Measurements from ENCODE around the gene TMPRSS11E. TPM values are rescaled to one million over a fixed set of nuclear protein-coding genes. Genes with fewer than 3 reads are reported as not detected.
A peak's percentile ranks its signal among the peaks of the same experiment; 100 is the strongest.
"Not testable (repeated sequence)": the region's sequence is repeated elsewhere in the genome, so short reads cannot be mapped to it uniquely, and the experiment has no call there.

Gene TMPRSS11E
- total RNA-seq, 2 experiments from 2014 or later: 0.19 TPM; not detected in 1

DNA sequence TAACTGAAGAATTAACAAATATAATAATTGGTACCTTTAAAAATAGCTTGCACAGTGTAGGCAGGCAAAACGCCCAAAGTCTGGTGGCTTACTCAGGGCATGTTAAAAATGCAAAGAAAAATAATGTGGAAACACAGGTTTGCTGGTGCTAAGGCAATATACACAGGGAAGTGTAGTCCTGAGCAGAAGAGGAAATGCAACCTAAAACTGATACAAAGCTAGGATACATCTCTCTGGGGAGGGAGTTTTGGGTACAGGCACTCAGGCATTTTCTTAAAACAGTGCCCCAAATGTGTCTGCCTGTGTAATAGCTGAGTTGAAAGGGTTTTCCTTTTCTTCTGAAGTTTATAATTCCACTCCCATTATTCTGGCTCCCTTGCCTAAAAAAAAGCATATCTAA is 47.4 kb downstream of the TMPRSS11E start:
- Mint-ChIP-seq H3K4me1 (peaks cover 9% of the 10 kb centered on the region), H3K27ac (no peak overlapping the region), H3K9me3 (no peaks in the 10 kb centered on the region), H3K27me3 (no peaks in the 10 kb centered on the region), H3K4me3 (no peak overlapping the region), H3K36me3 (no peaks in the 10 kb centered on the region)
- DNase-seq: no peak

DNA sequence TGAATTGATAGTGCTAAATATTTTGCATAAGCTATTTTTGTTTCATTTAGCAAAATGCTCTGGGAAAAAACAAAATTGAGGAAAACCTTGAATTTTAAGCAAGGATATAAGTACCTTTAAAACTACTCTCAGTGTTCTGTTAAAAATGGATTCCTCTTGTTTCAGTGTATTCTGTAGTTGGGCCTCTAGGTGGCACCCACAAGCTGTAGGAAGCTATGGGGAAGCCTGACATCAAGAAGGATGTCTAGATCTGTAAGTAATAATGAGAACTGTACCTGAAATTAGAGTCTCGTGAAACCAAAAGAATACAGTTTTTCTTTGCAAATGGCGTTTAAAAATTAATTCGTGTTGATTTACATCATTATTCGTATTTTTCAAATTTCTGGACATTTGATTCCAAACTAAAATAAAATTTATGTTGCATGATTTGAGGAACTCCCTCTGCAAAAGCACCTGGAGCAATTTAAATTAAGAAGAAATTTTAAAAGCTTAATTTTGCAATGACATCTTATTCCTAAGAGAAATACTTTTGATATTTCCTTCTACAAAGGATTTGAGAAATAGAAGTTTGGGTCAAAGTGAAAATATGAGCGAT is 51.2 kb downstream of the TMPRSS11E start:
- H3K4me1 Mint-ChIP-seq: peaks cover 9% of the 10 kb centered on the region
- H3K27me3 Mint-ChIP-seq: no peaks in the 10 kb centered on the region
- DNase-seq: peak; percentile 50
- H3K36me3 Mint-ChIP-seq: no peaks in the 10 kb centered on the region
- no peak overlapping the region for H3K27ac Mint-ChIP-seq
- no peaks in the 10 kb centered on the region for H3K9me3 Mint-ChIP-seq
- H3K4me3 Mint-ChIP-seq: no peak overlapping the region

DNA sequence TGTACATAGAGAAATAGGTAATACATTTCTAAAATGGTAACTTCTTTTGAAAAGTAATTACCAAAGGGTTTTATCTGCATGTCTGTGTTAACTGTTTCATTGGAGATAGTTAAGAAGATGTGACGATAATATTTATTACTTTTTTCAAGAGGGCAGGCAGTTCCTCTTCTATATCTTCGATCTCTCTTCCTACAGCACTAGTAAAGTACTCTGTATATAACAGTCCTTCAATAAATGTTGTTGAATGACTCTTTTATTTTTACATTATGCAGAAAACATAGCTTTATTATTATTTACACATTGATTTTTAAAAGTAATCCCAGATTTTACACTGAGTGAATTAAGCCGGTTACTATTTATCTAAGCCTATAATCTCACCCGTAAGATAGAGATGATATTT is 51.8 kb downstream of the TMPRSS11E start:
- peaks cover 9% of the 10 kb centered on the region for H3K4me1 Mint-ChIP-seq
- peaks cover under 1% of the 10 kb centered on the region for H3K9me3 Mint-ChIP-seq
- H3K27ac Mint-ChIP-seq: no peak overlapping the region
- no peaks in the 10 kb centered on the region for H3K27me3 Mint-ChIP-seq
- DNase-seq: no peak
- H3K36me3 Mint-ChIP-seq: no peaks in the 10 kb centered on the region
- H3K4me3 Mint-ChIP-seq: no peak overlapping the region

DNA sequence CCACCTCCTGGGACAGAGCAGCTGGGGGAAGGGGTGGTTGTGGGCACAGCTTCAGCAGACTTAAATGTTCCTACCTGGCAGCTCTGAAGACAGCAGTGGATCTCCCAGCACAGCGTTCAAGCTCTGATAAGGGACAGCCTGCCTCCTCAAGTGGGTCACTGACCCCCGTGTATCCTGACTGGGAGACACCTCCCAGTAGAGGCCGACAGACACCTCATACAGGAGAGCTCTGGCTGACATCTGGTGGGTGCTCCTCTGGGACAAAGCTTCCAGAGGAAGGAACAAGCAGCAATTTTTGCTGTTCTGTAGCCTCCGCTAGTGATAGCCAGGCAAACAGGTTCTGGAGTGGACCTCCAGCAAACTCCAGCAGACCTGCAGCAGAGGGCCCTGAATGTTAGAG is 56.2 kb downstream of the TMPRSS11E start:
- H3K4me3 Mint-ChIP-seq, DNase-seq, H3K9me3 Mint-ChIP-seq, H3K27me3 Mint-ChIP-seq, H3K36me3 Mint-ChIP-seq, H3K4me1 Mint-ChIP-seq, H3K27ac Mint-ChIP-seq: not testable (repeated sequence)

DNA sequence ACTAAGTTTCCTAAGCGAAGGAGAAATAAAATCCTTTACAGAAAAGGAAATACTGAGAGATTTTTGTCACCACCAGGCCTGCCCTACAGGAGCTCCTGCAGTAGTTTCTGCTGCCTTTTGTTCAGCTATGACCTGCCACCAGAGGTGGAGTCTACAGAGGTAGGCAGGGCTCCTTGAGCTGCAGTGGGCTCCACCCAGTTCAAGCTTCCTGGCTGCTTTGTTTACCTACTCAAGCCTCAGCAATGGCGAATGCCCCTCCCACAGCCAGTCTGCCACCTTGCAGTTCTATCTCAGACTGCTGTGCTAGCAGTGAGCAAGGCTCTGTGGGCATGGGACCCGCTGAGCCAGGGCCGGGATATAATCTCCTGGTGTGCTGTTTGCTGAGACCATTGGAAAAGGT is 57.6 kb downstream of the TMPRSS11E start:
- H3K4me3 Mint-ChIP-seq, H3K36me3 Mint-ChIP-seq, DNase-seq, H3K4me1 Mint-ChIP-seq, H3K27ac Mint-ChIP-seq, H3K9me3 Mint-ChIP-seq, H3K27me3 Mint-ChIP-seq: not testable (repeated sequence)

DNA sequence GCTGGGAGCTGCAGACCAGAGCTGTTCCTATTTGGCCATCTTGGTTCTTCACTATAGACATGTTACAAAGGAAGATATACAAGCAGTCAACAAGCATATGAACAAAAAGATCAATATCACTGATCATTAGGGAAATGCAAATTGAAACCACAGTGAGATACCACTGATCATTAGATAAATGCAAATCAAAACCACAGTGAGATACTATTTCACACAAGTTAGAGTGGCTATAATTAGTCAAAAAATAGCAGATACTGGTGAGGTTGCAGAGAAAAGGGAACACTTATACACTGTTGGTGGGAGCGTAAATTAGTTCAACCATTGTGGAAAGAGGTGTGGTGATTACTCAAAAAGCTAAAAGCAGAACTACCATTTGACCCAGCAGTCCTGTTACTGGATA is 58.2 kb downstream of the TMPRSS11E start:
- not testable (repeated sequence) for H3K9me3 Mint-ChIP-seq, H3K27me3 Mint-ChIP-seq, DNase-seq, H3K4me1 Mint-ChIP-seq, H3K36me3 Mint-ChIP-seq, H3K4me3 Mint-ChIP-seq, H3K27ac Mint-ChIP-seq

DNA sequence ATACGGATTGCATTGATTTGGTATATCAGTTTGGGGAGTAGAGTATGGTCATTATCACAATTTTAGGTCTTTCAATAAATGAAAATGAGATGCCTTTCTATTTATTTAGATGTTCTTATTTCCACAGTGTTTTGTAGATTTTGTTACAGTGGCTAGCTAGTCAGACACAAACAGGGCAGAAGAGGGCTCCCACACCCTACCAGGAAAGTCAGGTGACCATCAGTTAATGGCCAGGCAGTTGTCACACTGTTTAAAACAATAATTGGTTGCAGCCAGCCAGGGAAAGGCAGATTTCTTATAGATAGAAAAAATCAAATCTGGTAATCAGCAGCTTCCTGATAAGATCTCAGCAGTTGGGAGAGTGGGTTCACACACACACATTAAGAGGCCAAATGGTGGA is 71.6 kb downstream of the TMPRSS11E start:
- Mint-ChIP-seq H3K4me1 (no peaks in the 10 kb centered on the region), H3K27ac (no peak overlapping the region), H3K4me3 (no peak overlapping the region), H3K27me3 (no peaks in the 10 kb centered on the region), H3K9me3 (peaks cover 3% of the 10 kb centered on the region), H3K36me3 (no peaks in the 10 kb centered on the region)
- DNase-seq: no peak

DNA sequence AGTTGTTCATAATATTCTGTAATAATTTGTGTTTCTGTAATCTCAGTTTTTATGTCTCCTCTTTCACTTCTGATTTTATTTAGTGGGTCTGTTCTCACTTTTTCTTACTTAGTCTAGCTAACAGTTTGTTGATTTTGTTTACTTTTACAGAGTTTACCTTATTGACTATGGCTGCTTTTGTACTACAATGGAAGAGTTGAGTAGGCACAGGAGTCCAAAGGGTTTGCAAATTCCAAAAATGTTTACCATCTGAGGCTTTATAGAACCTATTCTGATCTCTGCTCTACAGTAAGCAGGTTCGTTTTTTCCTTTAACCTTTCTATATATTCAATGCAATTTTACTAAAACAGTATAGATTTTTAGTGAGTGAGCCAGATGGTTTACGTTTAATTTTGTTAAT is 73.7 kb downstream of the TMPRSS11E start:
- no peaks in the 10 kb centered on the region for H3K36me3 Mint-ChIP-seq
- H3K4me3 Mint-ChIP-seq: no peak overlapping the region
- no peaks in the 10 kb centered on the region for H3K27me3 Mint-ChIP-seq
- no peak overlapping the region for H3K27ac Mint-ChIP-seq
- H3K9me3 Mint-ChIP-seq: peaks cover 3% of the 10 kb centered on the region
- DNase-seq: no peak
- no peaks in the 10 kb centered on the region for H3K4me1 Mint-ChIP-seq

DNA sequence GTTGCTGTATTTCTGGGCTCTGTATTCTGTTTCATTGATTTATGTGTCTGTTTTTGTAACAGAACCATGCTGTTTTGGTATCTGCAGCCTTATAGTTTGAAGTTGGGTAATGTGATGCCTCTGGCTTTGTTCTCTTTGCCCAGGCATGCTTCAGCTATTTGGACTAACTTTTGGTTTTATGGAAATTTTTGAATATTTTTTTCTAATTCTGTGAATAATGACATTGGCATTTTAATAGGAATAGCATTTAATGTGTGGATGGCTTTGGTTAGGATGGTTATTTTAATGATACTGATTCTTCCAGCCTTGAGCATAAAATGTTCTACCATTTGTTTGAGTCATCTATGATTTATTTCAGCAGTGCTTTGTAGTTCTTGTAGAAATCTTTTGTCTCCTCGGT is 75.0 kb downstream of the TMPRSS11E start:
- H3K4me3 Mint-ChIP-seq, H3K27me3 Mint-ChIP-seq, H3K9me3 Mint-ChIP-seq, H3K36me3 Mint-ChIP-seq, H3K27ac Mint-ChIP-seq, DNase-seq, H3K4me1 Mint-ChIP-seq: not testable (repeated sequence)

DNA sequence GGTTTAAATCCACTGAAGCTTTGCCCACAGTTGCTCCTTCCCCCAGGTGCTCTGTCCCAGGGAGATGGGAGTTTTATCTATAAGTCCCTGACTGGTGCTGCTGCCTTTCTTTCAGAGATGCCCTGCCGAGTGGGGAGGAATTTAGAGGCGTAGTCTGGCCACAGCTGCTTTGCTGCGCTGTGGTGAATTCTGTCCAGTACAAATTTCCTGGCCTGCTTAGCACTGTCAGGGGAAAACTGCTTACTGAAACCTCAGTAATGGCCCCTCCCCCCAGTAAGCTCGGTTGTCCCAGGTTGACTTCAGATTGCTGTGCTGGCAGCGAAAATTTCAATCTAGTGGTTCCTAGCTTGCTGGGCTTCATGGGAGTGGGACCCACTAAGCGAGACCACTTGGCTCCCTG is 88.7 kb downstream of the TMPRSS11E start:
- peaks cover 12% of the 10 kb centered on the region for H3K9me3 Mint-ChIP-seq

DNA sequence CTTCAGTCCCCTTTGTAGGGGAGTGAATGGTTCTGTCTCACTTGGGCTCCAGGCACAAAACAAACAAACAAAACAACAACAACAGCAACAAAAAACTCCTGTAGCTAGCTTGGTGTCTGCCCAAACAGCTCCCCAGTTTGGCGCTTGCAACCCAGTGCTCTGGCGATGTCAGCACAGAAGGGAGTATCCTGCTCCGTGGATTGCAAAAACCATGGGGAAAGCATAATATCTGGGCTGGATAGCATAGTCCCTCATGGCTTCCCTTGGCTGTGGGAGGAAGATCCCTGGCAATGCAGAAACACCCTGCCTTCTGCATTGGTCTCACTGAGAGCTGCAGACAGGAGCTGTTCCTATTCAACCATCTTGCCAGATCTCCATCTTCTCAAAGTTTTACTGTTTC is 89.1 kb downstream of the TMPRSS11E start:
- Mint-ChIP-seq H3K36me3 (no peaks in the 10 kb centered on the region), H3K27ac (no peak overlapping the region), H3K9me3 (peaks cover 8% of the 10 kb centered on the region), H3K27me3 (peaks cover 2% of the 10 kb centered on the region), H3K4me3 (no peak overlapping the region), H3K4me1 (no peaks in the 10 kb centered on the region)
- DNase-seq: no peak

More for the DNA sequence above, 88.7 kb downstream of the TMPRSS11E start:
- Mint-ChIP-seq H3K27me3 (no peaks in the 10 kb centered on the region), H3K4me1 (no peaks in the 10 kb centered on the region), H3K36me3 (no peaks in the 10 kb centered on the region), H3K4me3 (no peak overlapping the region), H3K27ac (no peak overlapping the region)
- DNase-seq: no peak

DNA sequence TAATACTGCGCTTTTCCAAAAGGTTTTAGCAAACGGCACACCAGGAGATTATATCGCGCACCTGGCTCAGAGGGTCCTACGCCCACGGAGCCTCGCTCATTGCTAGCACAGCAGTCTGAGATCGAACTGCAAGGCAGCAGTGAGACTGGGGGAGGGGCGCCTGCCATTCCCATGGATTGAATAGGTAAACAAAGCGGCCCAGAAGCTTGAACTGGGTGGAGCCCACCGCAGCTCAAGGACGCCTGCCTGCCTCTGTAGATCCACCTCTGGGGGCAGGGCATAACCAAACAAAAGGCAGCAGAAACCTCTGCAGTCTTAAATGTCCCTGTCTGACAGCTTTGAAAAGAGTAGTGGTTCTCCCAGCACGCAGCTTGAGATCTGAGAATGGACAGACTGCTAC is 95.5 kb downstream of the TMPRSS11E start:
- DNase-seq, H3K4me3 Mint-ChIP-seq, H3K9me3 Mint-ChIP-seq, H3K36me3 Mint-ChIP-seq, H3K27ac Mint-ChIP-seq, H3K4me1 Mint-ChIP-seq: not testable (repeated sequence)
- peaks cover 14% of the 10 kb centered on the region for H3K27me3 Mint-ChIP-seq

Other genes starting within 250 kb of the TMPRSS11E start
- gene TMPRSS11B, start 201.8 kb upstream of the TMPRSS11E start, total RNA-seq: not detected
- gene YTHDC1, start 97.4 kb upstream of the TMPRSS11E start, total RNA-seq: 10 to 100 TPM; 81.1 to 84.7 TPM
- gene UGT2B17, start 128.9 kb downstream of the TMPRSS11E start, total RNA-seq: not detected
- gene UGT2B15, start 223.2 kb downstream of the TMPRSS11E start, total RNA-seq: not detected